Stimulated activated CD8-positive, alpha-beta memory T cell treated with anti-CD3 and anti-CD28 coated beads, Interleukin-4, amount 100 ng/mL, for 24 hours (primary cell): Measurements from ENCODE around the gene IRAK1.

Source experiments
- DNase-seq: peaks from one replicate; pipeline ENCODE4 v3.0.0-alpha.2; 2020; ENCODE audit warnings: low read depth

Gene IRAK1

DNA sequence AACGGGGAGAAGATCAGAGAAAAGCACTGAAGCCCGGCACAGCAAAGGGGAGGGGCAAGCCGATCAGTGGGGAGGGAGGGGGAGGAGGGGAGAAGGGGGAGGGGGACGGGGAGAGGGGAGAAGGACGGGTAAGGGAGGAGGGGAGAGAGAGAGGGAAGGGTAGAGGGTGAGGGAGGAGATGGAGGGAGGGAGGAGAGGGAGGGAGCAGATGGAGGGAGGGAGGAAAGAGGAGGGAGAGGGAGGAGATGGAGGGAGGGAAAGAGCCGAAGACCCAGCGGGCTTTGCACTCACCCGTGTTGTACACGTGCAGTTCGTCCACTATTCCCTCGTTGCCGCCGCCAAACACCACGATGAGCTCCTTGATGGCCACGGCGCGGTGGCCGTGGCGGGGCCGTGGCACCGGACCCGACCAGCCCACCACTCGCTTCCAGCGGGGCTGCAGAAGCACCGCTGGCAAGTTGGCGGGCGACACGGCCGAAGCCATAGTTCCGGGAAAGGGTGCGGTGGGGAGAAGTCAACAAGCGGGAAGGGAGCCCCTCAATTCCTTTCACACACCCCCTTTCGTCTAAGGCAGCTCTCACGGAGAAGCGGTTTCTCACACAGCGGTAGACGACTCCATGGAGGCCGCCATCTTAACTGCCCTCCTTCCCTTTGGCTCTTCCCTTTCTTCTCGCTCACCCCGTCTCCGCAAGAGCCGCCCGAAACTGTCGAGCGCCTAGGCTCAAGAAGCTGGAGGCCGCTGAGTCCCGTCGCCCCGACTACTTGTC lies 49.2 kb downstream of the IRAK1 start:
- DNase-seq: no peak

GRCh38 chrX:153969904-153970356 lies 49.8 kb downstream of the IRAK1 start:
- no peak for DNase-seq

- no peak for DNase-seq
These were observed 50.4 kb downstream of the IRAK1 start for GRCh38 chrX:153969125-153969903.

GRCh38 chrX:153968754-153969124 lies 51.0 kb downstream of the IRAK1 start:
- no peak for DNase-seq

DNA sequence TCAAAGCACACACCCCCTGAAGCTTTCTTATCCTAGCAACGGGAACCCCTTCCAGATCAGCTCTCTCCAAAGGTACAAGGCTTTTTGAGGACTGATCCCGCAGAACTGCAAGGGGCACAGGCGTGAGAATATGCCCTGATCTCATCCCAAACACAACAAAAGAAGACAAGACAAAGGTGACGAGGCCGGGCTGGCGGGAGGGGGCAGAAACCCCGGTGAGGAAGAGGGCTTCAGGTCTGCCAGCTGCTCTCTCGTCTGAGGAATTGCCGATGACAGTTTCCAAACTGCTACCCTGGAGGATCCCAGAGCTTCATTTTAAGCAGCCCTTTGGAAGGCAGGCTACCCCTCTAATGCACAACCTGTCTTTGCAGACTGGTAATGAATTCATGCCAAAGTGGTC lies 51.4 kb downstream of the IRAK1 start:
- DNase-seq: no peak

DNA sequence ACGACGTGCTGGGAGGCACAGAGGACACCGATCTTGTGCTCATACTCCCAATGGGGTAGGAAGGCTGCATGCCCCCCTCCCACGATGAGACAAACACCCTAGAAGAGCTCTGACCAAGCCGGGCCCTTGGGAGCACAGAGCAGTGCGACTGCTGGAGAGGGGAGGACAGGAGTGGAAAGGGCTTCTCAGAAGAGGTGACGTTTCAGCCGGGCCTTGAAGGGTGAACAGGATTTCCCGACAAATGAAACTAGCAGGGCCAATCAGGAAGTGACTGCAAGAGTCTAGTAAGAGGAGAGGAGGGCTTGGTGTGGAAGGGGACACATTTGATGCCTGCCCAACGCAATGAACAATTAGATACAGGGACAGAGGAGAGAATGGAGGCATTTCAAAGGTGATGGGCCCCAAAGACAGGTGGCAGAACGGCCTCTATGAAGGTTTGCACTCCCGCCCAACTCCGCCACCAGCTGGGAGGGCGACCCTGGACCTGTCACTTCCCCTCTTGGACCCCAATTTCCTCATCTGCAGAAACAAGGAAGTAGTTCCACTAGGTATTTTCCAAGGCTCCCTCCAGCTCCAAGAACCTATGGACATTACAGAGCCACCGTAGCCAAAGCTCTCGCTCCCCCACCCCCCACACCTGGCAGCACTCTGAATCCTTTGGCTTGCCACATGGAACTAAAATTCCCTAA lies 52.0 kb downstream of the IRAK1 start:
- DNase-seq: no peak

DNA sequence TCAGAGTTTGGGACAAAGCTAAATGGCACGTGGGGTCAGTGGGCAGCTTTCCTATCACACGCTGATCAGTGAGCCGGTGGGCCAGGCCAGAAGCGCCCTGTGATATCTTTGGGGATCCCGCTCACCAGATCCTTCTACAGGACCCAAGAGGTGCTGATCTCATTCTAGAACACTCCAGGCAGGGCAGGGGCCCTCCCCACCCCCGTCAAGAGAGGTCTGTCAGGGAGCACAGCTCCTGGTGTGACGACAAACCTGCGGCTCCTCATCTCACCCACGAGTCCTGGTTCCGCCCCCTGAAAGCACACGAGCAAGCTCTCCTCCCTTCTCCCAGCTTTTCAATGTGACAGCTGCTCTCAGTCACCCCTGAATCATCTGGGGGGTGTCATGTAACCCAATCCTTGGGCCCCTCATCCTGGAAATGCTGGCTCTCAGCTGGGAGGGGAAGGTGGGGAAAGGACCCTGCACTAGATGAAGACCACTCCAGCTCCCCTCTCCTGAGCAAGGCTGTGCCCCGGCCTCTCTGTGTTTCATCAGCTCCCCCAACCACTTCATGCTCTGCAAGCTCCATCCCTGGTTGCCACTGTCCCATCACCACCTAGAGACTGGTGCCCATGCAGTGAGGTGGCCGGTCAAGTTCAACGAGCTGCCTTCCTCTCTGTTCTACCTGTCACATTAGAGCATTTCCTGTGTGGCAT lies 52.7 kb downstream of the IRAK1 start:
- DNase-seq: no peak

GRCh38 chrX:153966283-153966688 lies 53.4 kb downstream of the IRAK1 start:
- no peak for DNase-seq

DNA sequence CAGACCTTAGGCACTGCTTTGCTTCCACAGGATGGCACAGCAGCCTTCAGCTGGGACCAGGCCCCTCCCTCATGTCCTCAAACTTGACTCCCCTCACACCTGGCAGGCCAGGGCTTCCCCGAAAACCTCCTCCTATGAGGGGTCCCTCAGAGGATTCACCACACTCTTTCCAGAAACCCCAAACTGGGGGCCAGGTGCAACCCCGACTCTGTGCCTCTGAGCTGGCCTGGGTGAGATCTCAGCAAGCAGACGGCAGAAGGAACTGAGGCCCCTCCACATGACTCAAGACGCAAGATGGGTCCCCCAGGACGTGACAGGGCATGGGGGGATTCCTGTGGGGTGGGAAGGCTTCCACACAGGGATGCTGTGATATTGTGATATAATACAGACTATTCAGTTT lies 54.3 kb downstream of the IRAK1 start:
- no peak for DNase-seq

- no peak for DNase-seq
These were observed 55.6 kb downstream of the IRAK1 start for GRCh38 chrX:153964105-153964504.

- DNase-seq: no peak
These were observed 56.2 kb downstream of the IRAK1 start for GRCh38 chrX:153963546-153963945.

DNA sequence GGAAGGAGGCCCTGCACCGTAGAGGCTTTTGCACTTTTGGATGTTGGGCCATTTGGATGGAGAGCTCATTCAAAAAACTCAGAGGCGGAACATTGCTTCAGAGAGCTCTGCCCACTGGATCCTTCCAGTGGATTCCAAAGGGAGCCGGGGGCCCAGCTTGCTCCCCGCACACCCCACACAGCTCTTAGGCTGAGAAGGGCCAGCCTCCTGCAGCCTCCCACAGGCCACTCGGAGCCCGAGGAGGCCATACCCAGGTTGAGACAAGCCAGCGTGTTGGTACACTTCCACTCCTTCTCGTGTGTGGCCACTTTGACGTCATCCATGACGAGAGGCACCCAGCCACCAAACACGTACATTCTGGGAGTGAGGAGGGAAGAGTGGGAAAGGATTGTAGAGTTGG lies 58.4 kb downstream of the IRAK1 start:
- no peak for DNase-seq

DNA sequence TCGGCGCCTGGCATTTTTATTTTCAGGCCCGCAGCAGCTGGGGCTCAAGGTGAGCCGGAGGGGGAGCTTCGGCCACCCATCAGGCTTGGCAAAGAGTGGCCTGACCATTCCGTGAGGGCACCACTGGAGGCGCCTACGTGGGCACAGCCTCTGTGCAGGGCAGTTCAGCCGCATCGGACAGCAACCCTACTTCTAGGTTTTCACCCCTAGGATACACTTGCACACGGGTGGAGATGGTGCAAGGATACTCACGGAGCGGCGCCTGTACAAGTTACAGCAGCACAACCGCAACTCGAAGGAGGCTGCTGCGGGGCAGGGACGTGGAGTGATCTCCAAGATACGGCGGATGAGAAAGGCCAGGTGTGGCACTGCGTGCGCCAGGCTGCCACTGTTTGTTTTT lies 58.9 kb downstream of the IRAK1 start:
- DNase-seq: no peak
